Stimulated activated CD4-positive, alpha-beta T cell treated with anti-CD3 and anti-CD28 coated beads, TNF-alpha, amount 100 ng/mL, for 24 hours (primary cell): ENCODE measurements around the gene POU5F1.

Source experiments
- DNase-seq, 3 experiments: peaks; one replicate each; pipeline ENCODE4 v3.0.0-alpha.2; 2020; ENCODE audit warnings: low read depth in 3 of 3

Gene POU5F1

GRCh38 chr6:31114970-31115849, 55.3 kb downstream of the POU5F1 start:
- DNase-seq: no peak

- no peak for DNase-seq
Measured at GRCh38 chr6:31114541-31114878, 56.0 kb downstream of the POU5F1 start, which contains the start of gene PSORS1C1. Gene PSORS1C1 (plus strand): TSS chr6:31114800. CDS start chr6:31129633, 14,833 bp downstream.
